Measurements from ENCODE around the gene ATG7.

DNA sequence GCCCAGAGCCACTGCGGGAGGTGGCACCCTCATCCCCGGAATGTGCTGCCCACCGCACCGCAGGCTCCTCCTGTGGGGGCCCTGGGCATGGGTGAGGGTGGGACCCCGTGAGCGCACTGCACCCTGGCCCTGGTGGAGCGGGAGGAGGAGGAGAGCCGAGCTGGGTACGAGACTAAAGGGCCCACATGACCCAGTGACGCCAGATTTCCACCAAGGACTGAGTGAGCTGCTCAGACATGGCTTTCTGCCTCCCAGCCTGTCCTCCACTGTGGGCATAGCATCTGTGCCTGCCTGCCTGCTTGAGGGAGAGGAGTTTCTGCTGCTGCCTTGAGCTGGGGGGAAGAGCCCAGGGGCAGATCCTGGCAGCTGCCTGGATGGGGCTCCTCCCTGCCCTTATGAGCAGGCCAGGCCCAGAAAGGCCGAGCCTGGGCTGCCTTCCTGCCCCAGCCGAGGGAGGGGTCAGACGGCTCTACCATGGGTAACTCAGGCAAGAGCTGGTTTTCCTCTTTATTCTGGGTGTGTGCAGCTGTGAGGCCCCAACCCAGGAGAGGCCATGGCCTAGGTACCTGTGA lies 283.1 kb downstream of the ATG7 start:
- TF ChIP-seq, protein P1, sequence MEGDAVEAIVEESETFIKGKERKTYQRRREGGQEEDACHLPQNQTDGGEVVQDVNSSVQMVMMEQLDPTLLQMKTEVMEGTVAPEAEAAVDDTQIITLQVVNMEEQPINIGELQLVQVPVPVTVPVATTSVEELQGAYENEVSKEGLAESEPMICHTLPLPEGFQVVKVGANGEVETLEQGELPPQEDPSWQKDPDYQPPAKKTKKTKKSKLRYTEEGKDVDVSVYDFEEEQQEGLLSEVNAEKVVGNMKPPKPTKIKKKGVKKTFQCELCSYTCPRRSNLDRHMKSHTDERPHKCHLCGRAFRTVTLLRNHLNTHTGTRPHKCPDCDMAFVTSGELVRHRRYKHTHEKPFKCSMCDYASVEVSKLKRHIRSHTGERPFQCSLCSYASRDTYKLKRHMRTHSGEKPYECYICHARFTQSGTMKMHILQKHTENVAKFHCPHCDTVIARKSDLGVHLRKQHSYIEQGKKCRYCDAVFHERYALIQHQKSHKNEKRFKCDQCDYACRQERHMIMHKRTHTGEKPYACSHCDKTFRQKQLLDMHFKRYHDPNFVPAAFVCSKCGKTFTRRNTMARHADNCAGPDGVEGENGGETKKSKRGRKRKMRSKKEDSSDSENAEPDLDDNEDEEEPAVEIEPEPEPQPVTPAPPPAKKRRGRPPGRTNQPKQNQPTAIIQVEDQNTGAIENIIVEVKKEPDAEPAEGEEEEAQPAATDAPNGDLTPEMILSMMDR (IDR thresholded peaks at IDR 0.05; ENCODE audit: insufficient read depth, low read length, poor library complexity, severe bottlenecking), result no peak
- no peak for TF ChIP-seq EZH2phosphoT487 (conservative IDR thresholded peaks at IDR 0.05; ENCODE audit: low read length)

Measured in SU-DHL-6 (cell line).